IMR-90 (cell line): Measurements from ENCODE around the gene EPHA6. TPM values are rescaled to one million over a fixed set of nuclear protein-coding genes. Genes with fewer than 3 reads are reported as not detected.

ENCODE experiments used
- ATAC-seq: fragments of 200-7000 bp; cut with Tn5 transposase; 2 replicates; pipeline ENCODE4 v1.9.1; 2020; ENCODE audit warnings: low read depth, mild to moderate bottlenecking, moderate library complexity
- BruUV-seq: library from RNA; stranded (reverse); fragments of 400-500 nt; replicated peaks from 2 replicates; lab custom pipeline; 2021; lab: Mats Ljungman, UMichigan
- CTCF ChIA-PET: fragments of 300-600 bp; formaldehyde crosslinking; extraction: SDS; loops from one replicate; lab custom pipeline; 2021; ENCODE audit warnings: antibody characterized with exemption; lab: Yijun Ruan, JAX
- POLR2A ChIA-PET: fragments of 300-600 bp; sonication (Branson Sonifier 250); formaldehyde crosslinking; loops from one replicate; lab custom pipeline; 2022; ENCODE audit warnings: antibody characterized with exemption; ENCODE audit not compliant: unreplicated experiment; lab: Charles Lee
- DNase-seq: peaks from one replicate; pipeline ENCODE4 v3.0.0; 2013
- H2AFZ ChIP-seq: replicated peaks from 2 replicates; pipeline ENCODE3; 2013; ENCODE audit warnings: low read length, mild to moderate bottlenecking; ENCODE audit not compliant: poor library complexity
- H2AK5ac ChIP-seq: 2 replicates; pipeline ENCODE4 v1.6.1; 2013; ENCODE audit warnings: low read depth, low read length, inconsistent platforms
- H2AK9ac ChIP-seq: replicated peaks from 2 replicates; pipeline ENCODE3; 2013; ENCODE audit warnings: mild to moderate bottlenecking, low read depth, low read length, moderate library complexity; ENCODE audit not compliant: poor library complexity
- H2BK120ac ChIP-seq: 2 replicates; pipeline ENCODE4 v1.6.1; 2013; ENCODE audit warnings: low read depth, low read length, inconsistent platforms
- H2BK15ac ChIP-seq: 3 replicates; pipeline ENCODE4 v1.6.1; 2013; ENCODE audit warnings: low read depth, low read length, inconsistent platforms
- H2BK20ac ChIP-seq: 2 replicates; pipeline ENCODE4 v1.6.1; 2013; ENCODE audit warnings: low read depth, mild to moderate bottlenecking, inconsistent platforms, low read length, moderate library complexity
- H2BK5ac ChIP-seq: 2 replicates; pipeline ENCODE4 v1.6.1; 2013; ENCODE audit warnings: mild to moderate bottlenecking, low read depth, low read length, inconsistent platforms; ENCODE audit not compliant: poor library complexity, severe bottlenecking
- H3K14ac ChIP-seq: replicated peaks from 2 replicates; pipeline ENCODE4 v1.6.1; 2013; ENCODE audit warnings: low read depth, low read length, inconsistent platforms
- H3K18ac ChIP-seq: 2 replicates; pipeline ENCODE4 v1.6.1; 2013; ENCODE audit warnings: low read depth, low read length, control low read depth
- H3K23ac ChIP-seq: 2 replicates; pipeline ENCODE4 v1.6.1; 2013; ENCODE audit warnings: low read depth, low read length, inconsistent platforms
- H3K27ac ChIP-seq: 2 replicates; pipeline ENCODE4 v1.5.1; 2013; ENCODE audit warnings: mild to moderate bottlenecking, control low read depth, low read length; ENCODE audit not compliant: insufficient read depth
- H3K27me3 ChIP-seq: 2 replicates; pipeline ENCODE4 v1.6.1; 2013; ENCODE audit warnings: low read length; ENCODE audit not compliant: control insufficient read depth, insufficient read depth
- H3K36me3 ChIP-seq: 2 replicates; pipeline ENCODE4 v1.6.1; 2013; ENCODE audit warnings: low read length, mixed read lengths; ENCODE audit not compliant: control insufficient read depth, insufficient read depth
- H3K4ac ChIP-seq: 2 replicates; pipeline ENCODE4 v1.6.1; 2013; ENCODE audit warnings: low read depth, low read length, inconsistent platforms
- H3K4me1 ChIP-seq: 2 replicates; pipeline ENCODE4 v1.6.1; 2013; ENCODE audit warnings: low read length, mixed read lengths; ENCODE audit not compliant: control insufficient read depth, insufficient read depth
- H3K4me2 ChIP-seq: 2 replicates; pipeline ENCODE4 v1.6.1; 2013; ENCODE audit warnings: low read depth, mild to moderate bottlenecking, control low read depth, low read length, moderate library complexity
- H3K4me3 ChIP-seq: 2 replicates; pipeline ENCODE4 v1.5.1; 2013; ENCODE audit warnings: low read depth, mild to moderate bottlenecking, control low read depth, low read length, moderate library complexity; ENCODE audit not compliant: insufficient read depth
- H3K56ac ChIP-seq: 2 replicates; pipeline ENCODE4 v1.6.1; 2013; ENCODE audit warnings: low read length, inconsistent platforms; ENCODE audit not compliant: insufficient read depth; ENCODE audit errors: extremely low read depth
- H3K79me1 ChIP-seq, 2 experiments: 2 replicates each; pipeline ENCODE4 v1.6.1; 2013; ENCODE audit warnings: low read length in 2 of 2, inconsistent platforms in 1 of 2, low read depth in 1 of 2
- H3K9ac ChIP-seq: 2 replicates; pipeline ENCODE4 v1.6.1; 2013; ENCODE audit warnings: low read depth, low read length, control low read depth
- H3K9me1 ChIP-seq: 2 replicates; pipeline ENCODE4 v1.6.1; 2013; ENCODE audit warnings: low read length, inconsistent platforms; ENCODE audit not compliant: insufficient read depth
- H3K9me3 ChIP-seq: 2 replicates; pipeline ENCODE4 v1.6.1; 2013; ENCODE audit warnings: low read length; ENCODE audit not compliant: control insufficient read depth, insufficient read depth
- H4K20me1 ChIP-seq: 2 replicates; pipeline ENCODE4 v1.6.1; 2013; ENCODE audit warnings: low read length, inconsistent platforms; ENCODE audit not compliant: insufficient read depth
- H4K5ac ChIP-seq: 2 replicates; pipeline ENCODE4 v1.6.1; 2013; ENCODE audit warnings: mild to moderate bottlenecking, low read depth, low read length, control low read depth
- H4K8ac ChIP-seq, 2 experiments: 2 replicates each; pipeline ENCODE4 v1.6.1; 2013; ENCODE audit warnings: low read depth in 2 of 2, low read length in 2 of 2, control low read depth in 1 of 2, inconsistent platforms in 1 of 2
- H4K91ac ChIP-seq: 2 replicates; pipeline ENCODE4 v1.6.1; 2013; ENCODE audit warnings: low read depth, low read length, inconsistent platforms; ENCODE audit not compliant: insufficient read depth
- BHLHE40 ChIP-seq: fragments of 150-350 bp; IDR thresholded peaks from 2 replicates; pipeline ENCODE4 v1.6.1; 2016; ENCODE audit warnings: mild to moderate bottlenecking, low read depth, low read length
- CEBPB ChIP-seq: IDR thresholded peaks from 2 replicates; pipeline ENCODE4 v1.6.1; 2012; ENCODE audit warnings: low read depth, low read length, improper control_type of control experiment
- CHD1 ChIP-seq: IDR thresholded peaks from 2 replicates; pipeline ENCODE4 v1.6.1; 2012; ENCODE audit warnings: low read depth, low read length, improper control_type of control experiment
- CTCF ChIP-seq: conservative IDR thresholded peaks from 2 replicates; pipeline ENCODE4 v1.5.1; 2012; ENCODE audit warnings: mild to moderate bottlenecking, low read depth, low read length, improper control_type of control experiment
- FOS ChIP-seq: fragments of 150-350 bp; IDR thresholded peaks from 2 replicates; pipeline ENCODE4 v1.6.1; 2016; ENCODE audit warnings: low read depth, low read length
- MAFK ChIP-seq: IDR thresholded peaks from 2 replicates; pipeline ENCODE4 v1.6.1; 2012; ENCODE audit warnings: low read depth, low read length, improper control_type of control experiment
- MAZ ChIP-seq: IDR thresholded peaks from 2 replicates; pipeline ENCODE4 v1.6.1; 2012; ENCODE audit warnings: low read depth, mild to moderate bottlenecking, low read length, improper control_type of control experiment, moderate library complexity, borderline replicate concordance
- MXI1 ChIP-seq: IDR thresholded peaks from 2 replicates; pipeline ENCODE4 v1.6.1; 2012; ENCODE audit warnings: low read depth, mild to moderate bottlenecking, low read length, moderate library complexity, borderline replicate concordance
- NFE2L2 ChIP-seq: fragments of 150-350 bp; IDR thresholded peaks from 2 replicates; pipeline ENCODE4 v1.6.1; 2016; ENCODE audit warnings: low read depth, mild to moderate bottlenecking, low read length
- POLR2A ChIP-seq: IDR thresholded peaks from 2 replicates; pipeline ENCODE4 v1.6.1; 2012; ENCODE audit warnings: mild to moderate bottlenecking, low read depth, low read length
- RAD21 ChIP-seq: IDR thresholded peaks from 2 replicates; pipeline ENCODE4 v1.6.1; 2012; ENCODE audit warnings: low read length, improper control_type of control experiment
- RCOR1 ChIP-seq: IDR thresholded peaks from 2 replicates; pipeline ENCODE4 v1.6.1; 2012; ENCODE audit warnings: mild to moderate bottlenecking, low read length, improper control_type of control experiment; ENCODE audit not compliant: insufficient replicate concordance
- RFX5 ChIP-seq: IDR thresholded peaks from 2 replicates; pipeline ENCODE4 v1.8.0; 2012; ENCODE audit warnings: low read depth, mild to moderate bottlenecking, low read length, moderate library complexity
- SMC3 ChIP-seq: fragments of 150-350 bp; IDR thresholded peaks from 2 replicates; pipeline ENCODE4 v1.6.1; 2016; ENCODE audit warnings: low read depth, mild to moderate bottlenecking, antibody characterized with exemption, low read length, moderate library complexity
- USF2 ChIP-seq: fragments of 150-350 bp; IDR thresholded peaks from 2 replicates; pipeline ENCODE4 v1.6.1; 2017; ENCODE audit warnings: mild to moderate bottlenecking, antibody characterized with exemption, low read length, low read depth
- WGBS, 2 experiments: methylation state at CpG; one replicate each; pipeline versions ENCODE4 v1.1.5 to v1.1.7; 2013; ENCODE audit warnings: missing lambda C conversion rate in 2 of 2; ENCODE audit not compliant: insufficient read length in 1 of 2; ENCODE audit errors: extremely low coverage in 2 of 2; 5-methylcytosine and 5-hydroxymethylcytosine counted together
- dilution Hi-C: fragments of 300-500 bp; cut with HindIII; formaldehyde crosslinking; loops from one replicate; pipeline ENCODE4 v1.14.3; 2018; ENCODE audit warnings: low sequenced_read_pairs; ENCODE audit not compliant: unreplicated experiment
- in situ Hi-C: fragments of 300-500 bp; cut with MboI; formaldehyde crosslinking; loops from 3 replicates; pipeline ENCODE4 v1.14.3; 2019; ENCODE audit warnings: low sequenced_read_pairs, inconsistent platforms, mixed read lengths
- intact Hi-C: fragments of 100-400 bp; cut with micrococcal nuclease; formaldehyde crosslinking; loops from 2 replicates; pipeline ENCODE4 v1.10.0; 2022
- polyA plus RNA-seq, 3 experiments: library from polyadenylated mRNA; depleted of rRNA; stranded (reverse); fragments of >200 nt; gene quantifications; 2 replicates each; pipeline ENCODE4 v1.2.3, GENCODE V29; 2012; ENCODE audit warnings: low replicate concordance in 1 of 3
- total RNA-seq: library from RNA; depleted of rRNA; stranded (reverse); fragments of >200 nt; gene quantifications from 2 replicates; pipeline ENCODE4 v1.2.3, GENCODE V29; 2012
- TF ChIP-seq, protein P1 (sequence below): fragments of 150-350 bp; IDR thresholded peaks from 2 replicates; pipeline ENCODE4 v1.6.1; 2016; ENCODE audit warnings: low read depth, mild to moderate bottlenecking, low read length, moderate library complexity, borderline replicate concordance

The EPHA6 gene
- total and polyA plus RNA-seq, 2 of the 4 experiments (the other 2 are of a cell fraction), result not detected

DNA sequence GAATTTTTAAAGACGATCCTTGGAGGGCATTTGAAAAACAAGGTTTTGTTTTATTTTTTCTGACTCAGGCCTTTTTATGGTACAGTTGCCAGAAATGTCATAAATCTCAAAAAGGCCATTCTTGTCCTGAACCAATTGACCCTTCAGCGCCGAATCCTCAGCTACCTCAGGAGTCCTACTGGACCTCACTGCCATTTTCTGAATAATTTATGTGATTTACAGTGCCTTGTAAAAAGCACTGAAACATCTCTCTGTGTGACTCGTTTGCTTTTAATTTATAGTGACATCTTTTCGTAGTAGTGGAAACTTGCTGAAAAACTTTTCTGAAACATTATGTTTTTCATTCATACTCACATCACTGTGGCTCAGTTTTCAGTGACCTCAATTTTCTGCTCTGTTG lies 878.0 kb downstream of the EPHA6 start:
- Histone ChIP-seq H3K9me3 (no peaks in the 10 kb centered on the region), H3K4me2 (no peak overlapping the region), H2BK20ac (no peak overlapping the region), H3K36me3 (no peaks in the 10 kb centered on the region), H2AK9ac (no peak overlapping the region), H3K79me1 (no peaks in the 10 kb centered on the region), H2AK5ac (no peak overlapping the region), H2AFZ (no peak overlapping the region), H4K91ac (no peak overlapping the region), H2BK15ac (no peak overlapping the region), H2BK120ac (no peak overlapping the region), H4K8ac (no peak overlapping the region), H3K9ac (no peak overlapping the region), H4K5ac (no peak overlapping the region), H3K14ac (no peak overlapping the region), H3K9me1 (no peaks in the 10 kb centered on the region), H2BK5ac (no peak overlapping the region), H3K56ac (no peak overlapping the region), H3K4me3 (no peak overlapping the region), H3K4ac (no peak overlapping the region), H3K27me3 (no peaks in the 10 kb centered on the region), H3K27ac (no peak overlapping the region), H3K4me1 (no peaks in the 10 kb centered on the region), H4K20me1 (no peaks in the 10 kb centered on the region), H3K23ac (no peak overlapping the region), H3K18ac (no peak overlapping the region)
- no peak for ATAC-seq
- ChIA-PET POLR2A (no interaction called here), CTCF (no interaction called here)
- no TSS peak for BruUV-seq
- WGBS, 2 experiments, result no CpG with 5 or more reads among the region's 5 CpGs
- in situ Hi-C loops, result no loop called here
- dilution Hi-C loops, result no loop called here
- intact Hi-C loops, result no loop called here
- TF ChIP-seq MAFK (no peak), FOS (no peak), CEBPB (no peak), RFX5 (no peak), SMC3 (no peak), CHD1 (no peak), NFE2L2 (no peak), BHLHE40 (no peak), MAZ (no peak), CTCF (no peak), POLR2A (no peak), USF2 (no peak), MXI1 (no peak), RAD21 (no peak), RCOR1 (no peak)
- TF ChIP-seq, protein P1, sequence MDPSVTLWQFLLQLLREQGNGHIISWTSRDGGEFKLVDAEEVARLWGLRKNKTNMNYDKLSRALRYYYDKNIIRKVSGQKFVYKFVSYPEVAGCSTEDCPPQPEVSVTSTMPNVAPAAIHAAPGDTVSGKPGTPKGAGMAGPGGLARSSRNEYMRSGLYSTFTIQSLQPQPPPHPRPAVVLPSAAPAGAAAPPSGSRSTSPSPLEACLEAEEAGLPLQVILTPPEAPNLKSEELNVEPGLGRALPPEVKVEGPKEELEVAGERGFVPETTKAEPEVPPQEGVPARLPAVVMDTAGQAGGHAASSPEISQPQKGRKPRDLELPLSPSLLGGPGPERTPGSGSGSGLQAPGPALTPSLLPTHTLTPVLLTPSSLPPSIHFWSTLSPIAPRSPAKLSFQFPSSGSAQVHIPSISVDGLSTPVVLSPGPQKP, result no peak
- DNase-seq, result no peak
